H9 (cell line): Measurements from ENCODE around the gene PRKAR1A. TPM values are rescaled to one million over a fixed set of nuclear protein-coding genes. Genes with fewer than 3 reads are reported as not detected.

ENCODE experiments used
- DNase-seq: peaks from one replicate; pipeline ENCODE4 v3.0.0-alpha.2; 2017
- H2AFZ ChIP-seq: one replicate; pipeline ENCODE4 v1.6.1; 2013; ENCODE audit warnings: mild to moderate bottlenecking, low read length, control low read depth, moderate library complexity
- H2AK5ac ChIP-seq: 2 replicates; pipeline ENCODE4 v1.6.1; 2013; ENCODE audit warnings: low read length, control low read depth, mixed read lengths; ENCODE audit not compliant: insufficient read length
- H2BK120ac ChIP-seq: one replicate; pipeline ENCODE4 v1.6.1; 2013; ENCODE audit warnings: low read depth, mild to moderate bottlenecking, low read length, control low read depth, inconsistent platforms; ENCODE audit not compliant: poor library complexity, severe bottlenecking
- H2BK12ac ChIP-seq: 2 replicates; pipeline ENCODE4 v1.6.1; 2013; ENCODE audit warnings: low read length, control low read depth, mixed read lengths, low read depth; ENCODE audit not compliant: insufficient read length
- H2BK15ac ChIP-seq: 2 replicates; pipeline ENCODE4 v1.6.1; 2013; ENCODE audit warnings: low read depth, low read length, control low read depth
- H2BK20ac ChIP-seq: one replicate; pipeline ENCODE4 v1.6.1; 2013; ENCODE audit warnings: low read depth, mild to moderate bottlenecking, low read length, control low read depth, inconsistent platforms; ENCODE audit not compliant: poor library complexity, severe bottlenecking
- H2BK5ac ChIP-seq: 2 replicates; pipeline ENCODE4 v1.6.1; 2013; ENCODE audit warnings: low read length, control low read depth, mixed read lengths; ENCODE audit not compliant: insufficient read length
- H3K14ac ChIP-seq: 2 replicates; pipeline ENCODE4 v1.6.1; 2013; ENCODE audit warnings: low read length, control low read depth; ENCODE audit not compliant: insufficient read depth
- H3K18ac ChIP-seq: 2 replicates; pipeline ENCODE4 v1.6.1; 2013; ENCODE audit warnings: low read depth, mild to moderate bottlenecking, mixed read lengths, low read length, control low read depth; ENCODE audit not compliant: insufficient read length
- H3K23ac ChIP-seq: 2 replicates; pipeline ENCODE4 v1.6.1; 2013; ENCODE audit warnings: low read length, control low read depth, mixed read lengths, low read depth; ENCODE audit not compliant: insufficient read length
- H3K23me2 ChIP-seq: 2 replicates; pipeline ENCODE4 v1.6.1; 2013; ENCODE audit warnings: low read depth, mild to moderate bottlenecking, mixed read lengths, low read length, control low read depth; ENCODE audit not compliant: insufficient read length, poor library complexity, severe bottlenecking
- H3K27ac ChIP-seq: 2 replicates; pipeline ENCODE4 v1.5.1; 2013; ENCODE audit warnings: low read length, control low read depth, mixed read lengths, low read depth; ENCODE audit not compliant: insufficient read length
- H3K27me3 ChIP-seq: 2 replicates; pipeline ENCODE4 v1.6.1; 2013; ENCODE audit warnings: low read length, control low read depth, inconsistent platforms; ENCODE audit not compliant: insufficient read depth
- H3K4ac ChIP-seq: 2 replicates; pipeline ENCODE4 v1.6.1; 2013; ENCODE audit warnings: low read depth, mild to moderate bottlenecking, control low read depth, inconsistent platforms, low read length, moderate library complexity
- H3K4me1 ChIP-seq: 2 replicates; pipeline ENCODE4 v1.6.1; 2013; ENCODE audit warnings: low read length, control low read depth, inconsistent platforms; ENCODE audit not compliant: insufficient read depth
- H3K4me2 ChIP-seq: 2 replicates; pipeline ENCODE4 v1.6.1; 2013; ENCODE audit warnings: low read length, control low read depth, mixed read lengths; ENCODE audit not compliant: insufficient read length, insufficient read depth
- H3K56ac ChIP-seq: 2 replicates; pipeline ENCODE4 v1.6.1; 2013; ENCODE audit warnings: low read depth, mild to moderate bottlenecking, mixed read lengths, low read length, control low read depth; ENCODE audit not compliant: insufficient read length
- H3K79me1 ChIP-seq: 2 replicates; pipeline ENCODE4 v1.6.1; 2013; ENCODE audit warnings: low read depth, mild to moderate bottlenecking, moderate library complexity, low read length, control low read depth, inconsistent platforms; ENCODE audit not compliant: insufficient read depth, poor library complexity, severe bottlenecking
- H3K79me2 ChIP-seq: 2 replicates; pipeline ENCODE4 v1.6.1; 2013; ENCODE audit warnings: low read length, control low read depth, inconsistent platforms; ENCODE audit not compliant: insufficient read depth
- H3K9ac ChIP-seq: 2 replicates; pipeline ENCODE4 v1.6.1; 2013; ENCODE audit warnings: low read length, control low read depth, mixed read lengths; ENCODE audit not compliant: insufficient read length; ENCODE audit errors: extremely low read depth
- H3K9me3 ChIP-seq: one replicate; pipeline ENCODE4 v1.6.1; 2013; ENCODE audit warnings: low read depth, low read length, inconsistent platforms; ENCODE audit not compliant: control insufficient read depth
- H3T11ph ChIP-seq: one replicate; pipeline ENCODE4 v1.6.1; 2013; ENCODE audit warnings: mild to moderate bottlenecking, low read length, control low read depth, inconsistent platforms
- H4K20me1 ChIP-seq: one replicate; pipeline ENCODE4 v1.6.1; 2013; ENCODE audit not compliant: control insufficient read depth, insufficient read length, insufficient read depth
- H4K5ac ChIP-seq: 2 replicates; pipeline ENCODE4 v1.6.1; 2013; ENCODE audit warnings: low read depth, mild to moderate bottlenecking, mixed read lengths, low read length, control low read depth; ENCODE audit not compliant: insufficient read length
- H4K8ac ChIP-seq: replicated peaks from 2 replicates; pipeline ENCODE4 v1.6.1; 2013; ENCODE audit warnings: low read length, control low read depth, mixed read lengths, low read depth; ENCODE audit not compliant: insufficient read length
- H4K91ac ChIP-seq: 2 replicates; pipeline ENCODE4 v1.6.1; 2013; ENCODE audit warnings: low read depth, mild to moderate bottlenecking, moderate library complexity, mixed read lengths, low read length, control low read depth; ENCODE audit not compliant: insufficient read length
- H3K27ac Mint-ChIP-seq, 3 experiments: 2 replicates in 2 of 3; 3 replicates in 1 of 3; pipeline ENCODE4 v1.8.0; 2020 to 2021; ENCODE audit warnings: mixed read lengths in 3 of 3, mild to moderate bottlenecking in 1 of 3, moderate library complexity in 1 of 3
- H3K27me3 Mint-ChIP-seq: 2 replicates; pipeline ENCODE4 v1.8.0; 2021; ENCODE audit warnings: low read depth, mild to moderate bottlenecking, moderate library complexity, mixed read lengths
- H3K36me3 Mint-ChIP-seq, 3 experiments: 2 replicates in 2 of 3; 3 replicates in 1 of 3; pipeline ENCODE4 v1.8.0; 2020 to 2021; ENCODE audit warnings: low read depth in 3 of 3, mixed read lengths in 3 of 3; ENCODE audit not compliant: insufficient read depth in 1 of 3
- H3K4me1 Mint-ChIP-seq, 2 experiments: 2 replicates each; pipeline ENCODE4 v1.8.0; 2020; ENCODE audit warnings: mixed read lengths in 2 of 2
- H3K4me3 Mint-ChIP-seq, 2 experiments: 2 replicates in 1 of 2; 3 replicates in 1 of 2; pipeline ENCODE4 v1.8.0; 2020 to 2021; ENCODE audit warnings: mild to moderate bottlenecking in 2 of 2, mixed read lengths in 2 of 2, moderate library complexity in 1 of 2
- H3K9me3 Mint-ChIP-seq, 2 experiments: 2 replicates in 1 of 2; 3 replicates in 1 of 2; pipeline ENCODE4 v1.8.0; 2020; ENCODE audit warnings: mild to moderate bottlenecking in 2 of 2, mixed read lengths in 2 of 2, moderate library complexity in 1 of 2
- CTCF ChIP-seq: fragments of 200-600 bp; sonication (generic); conservative IDR thresholded peaks from 3 replicates; pipeline ENCODE4 v1.8.0; 2021; ENCODE audit warnings: antibody characterized with exemption, mild to moderate bottlenecking
- WGBS: extraction: QIAGEN DNeasy Blood & Tissue Kit; methylation state at CpG from one replicate; pipeline ENCODE4 v1.1.7; 2013; ENCODE audit warnings: missing lambda C conversion rate, low lambda C conversion rate, mixed read lengths; ENCODE audit not compliant: insufficient read length; ENCODE audit errors: extremely low coverage; 5-methylcytosine and 5-hydroxymethylcytosine counted together
- total RNA-seq: library from RNA; stranded (reverse); gene quantifications from 2 replicates; pipeline ENCODE4 v1.2.1, GENCODE V29; 2021

Gene PRKAR1A
- total RNA-seq, 1 experiment from 2014 or later: 171 TPM

GRCh38 chr17:68507576-68507975 is 4.7 kb upstream of the PRKAR1A start:
- H2BK20ac ChIP-seq: no peak overlapping the region
- no peak overlapping the region for H2BK120ac ChIP-seq
- H3K23me2 ChIP-seq: peaks cover 5% of the 10 kb centered on the region
- TF ChIP-seq CTCF: no peak
- H3K9ac ChIP-seq: no peak overlapping the region
- H3K4me1 ChIP-seq: no peaks in the 10 kb centered on the region; the same call in 1 of the 2 replicates
- no peaks in the 10 kb centered on the region for H4K20me1 ChIP-seq
- H3K56ac ChIP-seq: no peak overlapping the region
- no peak overlapping the region for H4K5ac ChIP-seq
- H3K79me1 ChIP-seq: no peaks in the 10 kb centered on the region
- peaks cover 20 to 31% of the 10 kb centered on the region in 2 experiments for H3K4me1 Mint-ChIP-seq
- no peak overlapping the region for H3T11ph ChIP-seq
- H4K91ac ChIP-seq: no peak overlapping the region
- no peak overlapping the region for H2BK12ac ChIP-seq
- H3K4ac ChIP-seq: no peak overlapping the region
- no peaks in the 10 kb centered on the region for H3K79me2 ChIP-seq
- no peak overlapping the region for H3K4me3 Mint-ChIP-seq
- no peak overlapping the region for H2AFZ ChIP-seq
- H2AK5ac ChIP-seq: no peak overlapping the region
- no peak overlapping the region for H3K18ac ChIP-seq
- no peaks in the 10 kb centered on the region for H3K27me3 ChIP-seq
- DNase-seq: no peak
- H3K9me3 Mint-ChIP-seq: no peaks in the 10 kb centered on the region
- H3K27ac Mint-ChIP-seq: no peak overlapping the region
- no peak overlapping the region for H3K27ac ChIP-seq
- no peaks in the 10 kb centered on the region for H3K27me3 Mint-ChIP-seq
- H4K8ac ChIP-seq: no peak overlapping the region
- H3K36me3 Mint-ChIP-seq: no peaks in the 10 kb centered on the region; a peak in 1 of 7 replicates
- H3K14ac ChIP-seq: no peak overlapping the region
- no peak overlapping the region for H2BK5ac ChIP-seq
- H2BK15ac ChIP-seq: no peak overlapping the region
- H3K9me3 ChIP-seq: no peaks in the 10 kb centered on the region
- 100% methylated on average over 2 of the region's 3 CpGs for WGBS
- H3K4me2 ChIP-seq: no peak overlapping the region
- H3K23ac ChIP-seq: no peak overlapping the region
